GM23338 (cell line): ENCODE data around the gene RASGRP3. TPM values are rescaled to one million over a fixed set of nuclear protein-coding genes. Genes with fewer than 3 reads are reported as not detected.

Source experiments
- ATAC-seq: fragments of 200-7000 bp; cut with Tn5 transposase; 3 replicates; pipeline ENCODE4 v1.9.1; 2020
- DNase-seq: peaks from one replicate; pipeline ENCODE4 v3.0.0-alpha.2; 2015; ENCODE audit warnings: low spot score
- H2AFZ ChIP-seq: fragments of 200-600 bp; sonication (generic); 2 replicates; pipeline ENCODE4 v1.8.0; 2016; ENCODE audit warnings: antibody characterized with exemption, mild to moderate bottlenecking, moderate library complexity
- H3F3A ChIP-seq: fragments of 200-600 bp; sonication (generic); replicated peaks from 2 replicates; pipeline ENCODE4 v1.8.0; 2017; ENCODE audit warnings: antibody characterized with exemption, mixed run types, low read depth
- H3K27ac ChIP-seq: fragments of 200-600 bp; sonication (generic); 2 replicates; pipeline ENCODE4 v1.6.1; 2016; ENCODE audit warnings: low read depth
- H3K27me3 ChIP-seq: fragments of 200-600 bp; sonication (generic); 2 replicates; pipeline ENCODE4 v1.8.0; 2016; ENCODE audit warnings: mild to moderate bottlenecking, mixed run types, moderate library complexity; ENCODE audit not compliant: insufficient read depth
- H3K36me3 ChIP-seq: fragments of 200-600 bp; sonication (generic); 2 replicates; pipeline ENCODE4 v1.8.0; 2016; ENCODE audit warnings: mild to moderate bottlenecking; ENCODE audit not compliant: insufficient read depth
- H3K4me1 ChIP-seq: fragments of 200-600 bp; sonication (generic); 2 replicates; pipeline ENCODE4 v1.8.0; 2016; ENCODE audit warnings: mild to moderate bottlenecking, moderate library complexity; ENCODE audit not compliant: insufficient read depth
- H3K4me2 ChIP-seq: fragments of 200-600 bp; sonication (generic); 2 replicates; pipeline ENCODE4 v1.7.1; 2017; ENCODE audit warnings: mixed run types
- H3K4me3 ChIP-seq: fragments of 200-600 bp; sonication (generic); 2 replicates; pipeline ENCODE4 v1.6.1; 2016; ENCODE audit warnings: mixed run types
- H3K79me2 ChIP-seq: fragments of 200-600 bp; sonication (generic); replicated peaks from 2 replicates; pipeline ENCODE4 v1.8.0; 2017; ENCODE audit warnings: mild to moderate bottlenecking; ENCODE audit not compliant: insufficient read depth
- H3K9me2 ChIP-seq: fragments of 200-600 bp; sonication (generic); 2 replicates; pipeline ENCODE4 v1.8.0; 2017; ENCODE audit not compliant: insufficient read depth
- H4K20me1 ChIP-seq: fragments of 200-600 bp; sonication (generic); replicated peaks from 2 replicates; pipeline ENCODE4 v1.8.0; 2017; ENCODE audit warnings: mild to moderate bottlenecking; ENCODE audit not compliant: insufficient read depth
- H3K27ac Mint-ChIP-seq: 2 replicates; pipeline ENCODE4 v1.8.0; 2020; ENCODE audit warnings: inconsistent platforms, mild to moderate bottlenecking, moderate library complexity, mixed read lengths
- H3K27me3 Mint-ChIP-seq: 3 replicates; pipeline ENCODE4 v1.8.0; 2022; ENCODE audit warnings: low read depth, mild to moderate bottlenecking, moderate library complexity, mixed read lengths, inconsistent platforms; ENCODE audit not compliant: insufficient read depth, poor library complexity
- H3K36me3 Mint-ChIP-seq: 3 replicates; pipeline ENCODE4 v1.8.0; 2021; ENCODE audit warnings: low read depth, mild to moderate bottlenecking, inconsistent platforms, moderate library complexity, mixed read lengths
- H3K4me1 Mint-ChIP-seq: 3 replicates; pipeline ENCODE4 v1.8.0; 2020; ENCODE audit warnings: mild to moderate bottlenecking, inconsistent platforms, mixed read lengths
- H3K4me3 Mint-ChIP-seq: 3 replicates; pipeline ENCODE4 v1.8.0; 2021; ENCODE audit warnings: moderate library complexity, mild to moderate bottlenecking, inconsistent platforms, mixed read lengths
- H3K9me3 Mint-ChIP-seq: 3 replicates; pipeline ENCODE4 v1.8.0; 2020; ENCODE audit warnings: moderate library complexity, mild to moderate bottlenecking, inconsistent platforms, mixed read lengths
- CREB1 ChIP-seq: fragments of 250-450 bp; sonication (Bioruptor Pico); IDR thresholded peaks from 2 replicates; pipeline ENCODE4 v1.5.0; 2020; ENCODE audit warnings: low read depth, mild to moderate bottlenecking, moderate library complexity
- CTCF ChIP-seq, 2 experiments: fragments of 200-600 bp in 1 of 2; sonication (generic) in 1 of 2; conservative IDR thresholded peaks; 2 replicates each; pipeline versions ENCODE4 v1.5.1 to v1.6.1; 2016 to 2017; ENCODE audit warnings: antibody characterized with exemption in 2 of 2, low read depth in 2 of 2, mild to moderate bottlenecking in 2 of 2, moderate library complexity in 1 of 2
- EZH2 ChIP-seq: fragments of 200-600 bp; sonication (generic); IDR thresholded peaks from one replicate; pipeline ENCODE4 v1.8.0; 2017; ENCODE audit warnings: antibody characterized with exemption, mild to moderate bottlenecking, low read depth; ENCODE audit not compliant: unreplicated experiment
- EZH2phosphoT487 ChIP-seq: fragments of 200-600 bp; sonication (generic); IDR thresholded peaks from one replicate; pipeline ENCODE4 v1.8.1; 2018; ENCODE audit warnings: antibody characterized with exemption; ENCODE audit not compliant: unreplicated experiment
- JUNB ChIP-seq: IDR thresholded peaks from one replicate; pipeline ENCODE4 v1.6.1; 2016; ENCODE audit warnings: antibody characterized with exemption; ENCODE audit not compliant: unreplicated experiment
- NANOG ChIP-seq: IDR thresholded peaks from 2 replicates; pipeline ENCODE4 v1.6.1; 2016; ENCODE audit warnings: antibody characterized with exemption, borderline replicate concordance
- POLR2AphosphoS5 ChIP-seq: IDR thresholded peaks from 2 replicates; pipeline ENCODE4 v1.6.1; 2016; ENCODE audit warnings: antibody characterized with exemption, low read depth
- REST ChIP-seq: IDR thresholded peaks from one replicate; pipeline ENCODE4 v1.6.1; 2018; ENCODE audit warnings: antibody characterized with exemption; ENCODE audit not compliant: unreplicated experiment
- STAT1 ChIP-seq: IDR thresholded peaks from one replicate; pipeline ENCODE4 v1.6.1; 2016; ENCODE audit warnings: antibody characterized with exemption; ENCODE audit not compliant: unreplicated experiment
- ZNF114 ChIP-seq: fragments of 250-450 bp; sonication (Bioruptor Pico); IDR thresholded peaks from 2 replicates; pipeline ENCODE4 v1.5.0; 2020; ENCODE audit warnings: mild to moderate bottlenecking, moderate library complexity
- ZNF331 ChIP-seq: fragments of 250-450 bp; sonication (Bioruptor Pico); IDR thresholded peaks from 2 replicates; pipeline ENCODE4 v1.5.0; 2020; ENCODE audit warnings: low read depth, mild to moderate bottlenecking, moderate library complexity
- ZNF462 ChIP-seq: fragments of 250-450 bp; sonication (Bioruptor Pico); IDR thresholded peaks from 2 replicates; pipeline ENCODE4 v1.5.0; 2020; ENCODE audit warnings: mild to moderate bottlenecking, moderate library complexity
- polyA plus RNA-seq: library from polyadenylated mRNA; unstranded; fragments of >200 nt; fragmentation: Nextera tagmentation; extraction: Ambion mirVana; gene quantifications from 2 replicates; pipeline ENCODE4 v1.2.1, GENCODE V29; 2016
- total RNA-seq: library from RNA; depleted of rRNA; stranded (reverse); fragments of >200 nt; shearing (Covaris generic); gene quantifications from 2 replicates; pipeline ENCODE4 v1.2.3, GENCODE V29; 2014
- TF ChIP-seq, protein P1 (sequence below): IDR thresholded peaks from 2 replicates; pipeline ENCODE4 v1.6.1; 2016; ENCODE audit warnings: antibody characterized with exemption

Gene RASGRP3
- total and polyA plus RNA-seq, 2 experiments from 2014 or later: 0.19 to 0.69 TPM

- TF ChIP-seq JUNB: no peak
- no peak for TF ChIP-seq EZH2
- TF ChIP-seq ZNF331 (CRISPR knock-in tag): no peak
- TF ChIP-seq EZH2phosphoT487: no peak
- no peak for TF ChIP-seq ZNF114
- TF ChIP-seq NANOG: no peak
- TF ChIP-seq REST: no peak
- TF ChIP-seq CREB1 (CRISPR knock-in tag): no peak
- TF ChIP-seq POLR2AphosphoS5: no peak
Observed at GRCh38 chr2:33451214-33451613, 25.2 kb upstream of the RASGRP3 start (continued).

DNA sequence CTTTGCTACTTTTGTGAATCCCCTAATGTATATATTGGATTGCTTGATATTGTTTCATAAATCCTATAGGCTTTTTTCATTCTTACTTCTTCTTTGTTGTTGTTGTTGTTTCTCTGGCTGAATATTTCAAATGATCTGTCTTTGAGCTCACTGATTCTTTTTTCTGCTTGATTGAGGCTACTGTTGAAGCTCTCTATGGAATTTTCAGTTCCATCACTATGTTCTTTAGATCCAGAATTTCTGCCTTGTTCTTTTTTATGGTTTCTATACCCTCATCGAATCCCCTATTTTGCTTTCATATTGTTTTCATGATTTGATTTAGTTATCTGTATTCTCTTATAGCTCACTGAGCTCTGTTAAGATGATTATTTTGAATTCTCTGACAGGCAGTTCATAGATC lies 24.6 kb upstream of the RASGRP3 start:
- Histone ChIP-seq H3K27me3 (no peaks in the 10 kb centered on the region), H3K4me1 (no peaks in the 10 kb centered on the region), H3K4me3 (no peak overlapping the region), H4K20me1 (no peaks in the 10 kb centered on the region), H3K79me2 (no peaks in the 10 kb centered on the region), H3F3A (no peaks in the 10 kb centered on the region), H3K4me2 (no peak overlapping the region), H3K36me3 (no peaks in the 10 kb centered on the region), H3K27ac (no peak overlapping the region), H3K9me2 (peaks cover 4% of the 10 kb centered on the region; the same call in 1 of the 2 replicates), H2AFZ (no peak overlapping the region)
- Mint-ChIP-seq H3K27me3 (peaks cover 2% of the 10 kb centered on the region), H3K27ac (no peak overlapping the region), H3K4me1 (no peaks in the 10 kb centered on the region; the same call in 2 of the 3 replicates), H3K4me3 (no peak overlapping the region), H3K9me3 (peaks cover 2% of the 10 kb centered on the region; the same call in 1 of the 3 replicates), H3K36me3 (no peaks in the 10 kb centered on the region)
- DNase-seq (no peak), ATAC-seq (no peak)
- TF ChIP-seq, protein P1, sequence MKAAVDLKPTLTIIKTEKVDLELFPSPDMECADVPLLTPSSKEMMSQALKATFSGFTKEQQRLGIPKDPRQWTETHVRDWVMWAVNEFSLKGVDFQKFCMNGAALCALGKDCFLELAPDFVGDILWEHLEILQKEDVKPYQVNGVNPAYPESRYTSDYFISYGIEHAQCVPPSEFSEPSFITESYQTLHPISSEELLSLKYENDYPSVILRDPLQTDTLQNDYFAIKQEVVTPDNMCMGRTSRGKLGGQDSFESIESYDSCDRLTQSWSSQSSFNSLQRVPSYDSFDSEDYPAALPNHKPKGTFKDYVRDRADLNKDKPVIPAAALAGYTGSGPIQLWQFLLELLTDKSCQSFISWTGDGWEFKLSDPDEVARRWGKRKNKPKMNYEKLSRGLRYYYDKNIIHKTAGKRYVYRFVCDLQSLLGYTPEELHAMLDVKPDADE: no peak
- no peak for TF ChIP-seq ZNF331 (CRISPR knock-in tag)
- TF ChIP-seq NANOG: no peak
- no peak for TF ChIP-seq EZH2
- no peak for TF ChIP-seq ZNF462
- TF ChIP-seq EZH2phosphoT487: no peak
- TF ChIP-seq CTCF (conservative IDR thresholded peaks at IDR 0.05; ENCODE audit: low read depth in 2 of 2): no peak
- no peak for TF ChIP-seq JUNB
- TF ChIP-seq STAT1: no peak
- TF ChIP-seq CREB1 (CRISPR knock-in tag): no peak
- no peak for TF ChIP-seq ZNF114
- no peak for TF ChIP-seq POLR2AphosphoS5
